ENCODE data around the gene TMEM44.

TMEM44 gene

DNA sequence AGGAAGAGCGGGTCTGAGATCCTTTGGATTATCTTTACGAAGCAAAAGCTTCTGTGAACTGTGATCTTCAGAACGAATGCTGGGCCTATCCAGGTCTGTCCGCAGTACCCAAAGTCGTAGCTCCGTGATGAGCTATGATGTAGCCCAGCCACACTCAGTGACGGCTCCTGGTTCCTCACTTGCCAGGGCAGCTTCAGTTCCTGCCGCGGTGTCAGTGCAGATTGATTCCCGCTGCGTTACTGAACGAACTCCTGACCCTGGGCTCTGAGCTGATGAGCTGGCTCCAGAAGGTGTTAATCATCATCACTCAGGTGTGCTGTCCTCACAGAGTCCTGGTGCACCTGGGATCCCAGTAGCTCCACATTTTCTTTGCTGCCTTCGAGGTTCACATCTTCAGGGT, 45.0 kb downstream of the TMEM44 start:
- no peaks in the 10 kb centered on the region for H3K27me3 ChIP-seq (replicated peaks; ENCODE audit: control insufficient read depth, insufficient read depth, low read length)
- no peak overlapping the region for H3K4me3 ChIP-seq (replicated peaks; ENCODE audit: low read depth, low read length)
- H3K36me3 ChIP-seq (ENCODE audit: control insufficient read depth, insufficient read depth, low read length): peaks cover 3% of the 10 kb centered on the region
- TF ChIP-seq, protein P1, sequence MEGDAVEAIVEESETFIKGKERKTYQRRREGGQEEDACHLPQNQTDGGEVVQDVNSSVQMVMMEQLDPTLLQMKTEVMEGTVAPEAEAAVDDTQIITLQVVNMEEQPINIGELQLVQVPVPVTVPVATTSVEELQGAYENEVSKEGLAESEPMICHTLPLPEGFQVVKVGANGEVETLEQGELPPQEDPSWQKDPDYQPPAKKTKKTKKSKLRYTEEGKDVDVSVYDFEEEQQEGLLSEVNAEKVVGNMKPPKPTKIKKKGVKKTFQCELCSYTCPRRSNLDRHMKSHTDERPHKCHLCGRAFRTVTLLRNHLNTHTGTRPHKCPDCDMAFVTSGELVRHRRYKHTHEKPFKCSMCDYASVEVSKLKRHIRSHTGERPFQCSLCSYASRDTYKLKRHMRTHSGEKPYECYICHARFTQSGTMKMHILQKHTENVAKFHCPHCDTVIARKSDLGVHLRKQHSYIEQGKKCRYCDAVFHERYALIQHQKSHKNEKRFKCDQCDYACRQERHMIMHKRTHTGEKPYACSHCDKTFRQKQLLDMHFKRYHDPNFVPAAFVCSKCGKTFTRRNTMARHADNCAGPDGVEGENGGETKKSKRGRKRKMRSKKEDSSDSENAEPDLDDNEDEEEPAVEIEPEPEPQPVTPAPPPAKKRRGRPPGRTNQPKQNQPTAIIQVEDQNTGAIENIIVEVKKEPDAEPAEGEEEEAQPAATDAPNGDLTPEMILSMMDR (IDR thresholded peaks at IDR 0.05; ENCODE audit: insufficient read depth, low read length, poor library complexity, severe bottlenecking): no peak
- no peak for DNase-seq (ENCODE audit: extremely low read depth, insufficient read length)

DNA sequence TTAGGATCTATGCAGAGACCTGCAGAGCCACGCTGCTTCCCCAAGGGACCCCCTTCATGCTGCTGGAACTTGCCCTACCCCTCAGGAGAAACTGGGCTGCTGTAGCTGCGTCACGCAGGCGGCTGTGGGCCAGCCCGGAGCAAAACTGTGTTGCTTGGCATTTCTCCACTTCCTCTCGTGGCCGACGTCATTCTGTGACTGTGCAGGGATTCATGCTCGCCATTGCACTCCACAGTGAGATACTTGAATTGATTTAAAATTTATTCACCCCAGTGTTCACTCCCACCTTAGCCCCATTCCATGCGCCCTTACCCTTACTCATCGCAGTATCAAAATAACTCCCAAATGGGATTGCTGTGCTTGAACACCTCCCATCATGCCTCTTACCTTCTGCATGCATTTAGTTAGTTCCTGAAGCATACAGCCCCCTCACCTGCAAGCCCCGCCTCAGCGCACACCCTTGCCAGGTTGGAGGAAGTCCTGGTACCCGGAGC, 45.7 kb downstream of the TMEM44 start:
- Histone ChIP-seq H3K36me3 (ENCODE audit: control insufficient read depth, insufficient read depth, low read length) (peaks cover 3% of the 10 kb centered on the region), H3K4me3 (replicated peaks; ENCODE audit: low read depth, low read length) (no peak overlapping the region), H3K27me3 (replicated peaks; ENCODE audit: control insufficient read depth, insufficient read depth, low read length) (no peaks in the 10 kb centered on the region)
- TF ChIP-seq, protein P1 (IDR thresholded peaks at IDR 0.05; ENCODE audit: insufficient read depth, low read length, poor library complexity, severe bottlenecking): no peak
- DNase-seq (ENCODE audit: extremely low read depth, insufficient read length): no peak

DNA sequence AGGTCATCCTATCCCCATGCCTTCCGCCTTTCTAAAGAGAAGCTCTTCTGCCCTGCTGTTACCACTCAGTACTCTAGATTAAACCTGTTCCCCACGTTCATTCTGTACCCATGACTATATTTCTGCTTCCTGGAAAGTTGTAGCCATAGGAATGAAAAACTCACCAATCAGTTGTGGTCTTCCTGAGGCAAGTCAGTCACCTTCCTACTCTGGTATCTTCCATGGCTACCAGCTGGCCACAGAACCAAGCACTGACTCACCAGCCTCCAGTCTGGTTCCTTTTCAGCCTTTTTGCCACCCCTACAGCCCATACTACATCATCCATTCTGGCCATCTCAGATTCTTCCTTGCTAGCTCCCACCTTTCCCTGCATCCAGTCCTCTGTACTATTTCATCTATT, 46.4 kb downstream of the TMEM44 start:
- peaks cover 3% of the 10 kb centered on the region for H3K36me3 ChIP-seq (ENCODE audit: control insufficient read depth, insufficient read depth, low read length)

DNA sequence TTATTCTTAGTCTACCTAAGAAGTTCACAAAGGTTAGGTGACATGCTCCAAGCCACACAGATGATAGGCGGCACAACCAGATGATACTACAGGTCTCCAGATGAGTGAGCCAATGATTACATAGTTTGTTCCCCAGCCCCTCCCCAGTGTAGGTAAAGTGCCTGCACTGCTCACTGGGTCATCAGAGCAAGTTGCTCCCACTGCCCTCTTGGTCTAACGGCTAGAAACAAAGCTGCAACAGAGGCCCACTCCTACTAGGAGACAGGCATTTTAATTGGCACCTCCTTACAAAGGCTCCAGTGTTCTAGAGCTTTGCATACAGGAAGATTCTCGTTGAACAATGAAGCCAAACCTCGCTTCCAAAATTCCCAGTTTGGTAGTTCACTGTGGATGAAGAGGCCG, 47.3 kb downstream of the TMEM44 start:
- Histone ChIP-seq H3K4me3 (replicated peaks; ENCODE audit: low read depth, low read length) (no peak overlapping the region), H3K36me3 (ENCODE audit: control insufficient read depth, insufficient read depth, low read length) (peaks cover 3% of the 10 kb centered on the region), H3K27me3 (replicated peaks; ENCODE audit: control insufficient read depth, insufficient read depth, low read length) (no peaks in the 10 kb centered on the region)
- TF ChIP-seq, protein P1 (IDR thresholded peaks at IDR 0.05; ENCODE audit: insufficient read depth, low read length, poor library complexity, severe bottlenecking): no peak
- no peak for DNase-seq (ENCODE audit: extremely low read depth, insufficient read length)

More for the DNA sequence above, 46.4 kb downstream of the TMEM44 start:
- TF ChIP-seq, protein P1 (IDR thresholded peaks at IDR 0.05; ENCODE audit: insufficient read depth, low read length, poor library complexity, severe bottlenecking): no peak
- no peak for DNase-seq (ENCODE audit: extremely low read depth, insufficient read length)
- Histone ChIP-seq H3K27me3 (replicated peaks; ENCODE audit: control insufficient read depth, insufficient read depth, low read length) (no peaks in the 10 kb centered on the region), H3K4me3 (replicated peaks; ENCODE audit: low read depth, low read length) (no peak overlapping the region)

DNA sequence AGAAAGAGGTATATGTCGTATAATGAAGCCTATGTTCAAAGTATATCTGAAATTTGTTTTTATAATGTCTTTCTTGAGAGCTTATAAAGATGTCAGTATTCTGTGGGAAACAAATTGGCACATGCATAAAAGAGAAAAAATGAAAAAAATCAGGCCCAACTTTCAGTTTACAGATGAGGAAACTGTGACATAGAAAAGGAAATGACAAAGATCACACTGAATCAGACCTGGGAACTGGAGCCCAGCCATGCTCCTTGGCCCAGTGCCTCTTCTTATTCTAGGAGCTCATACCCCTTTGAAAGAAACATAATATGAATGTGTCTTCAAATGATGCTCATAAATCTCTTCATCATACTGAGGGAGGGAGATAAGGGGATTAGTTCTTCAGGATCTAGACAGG, 48.4 kb downstream of the TMEM44 start:
- Histone ChIP-seq H3K27me3 (replicated peaks; ENCODE audit: control insufficient read depth, insufficient read depth, low read length) (no peaks in the 10 kb centered on the region), H3K4me3 (replicated peaks; ENCODE audit: low read depth, low read length) (peak overlapping the region; percentile 88), H3K36me3 (ENCODE audit: control insufficient read depth, insufficient read depth, low read length) (peaks cover 3% of the 10 kb centered on the region)
- DNase-seq (ENCODE audit: extremely low read depth, insufficient read length): no peak
- TF ChIP-seq, protein P1 (IDR thresholded peaks at IDR 0.05; ENCODE audit: insufficient read depth, low read length, poor library complexity, severe bottlenecking): no peak

DNA sequence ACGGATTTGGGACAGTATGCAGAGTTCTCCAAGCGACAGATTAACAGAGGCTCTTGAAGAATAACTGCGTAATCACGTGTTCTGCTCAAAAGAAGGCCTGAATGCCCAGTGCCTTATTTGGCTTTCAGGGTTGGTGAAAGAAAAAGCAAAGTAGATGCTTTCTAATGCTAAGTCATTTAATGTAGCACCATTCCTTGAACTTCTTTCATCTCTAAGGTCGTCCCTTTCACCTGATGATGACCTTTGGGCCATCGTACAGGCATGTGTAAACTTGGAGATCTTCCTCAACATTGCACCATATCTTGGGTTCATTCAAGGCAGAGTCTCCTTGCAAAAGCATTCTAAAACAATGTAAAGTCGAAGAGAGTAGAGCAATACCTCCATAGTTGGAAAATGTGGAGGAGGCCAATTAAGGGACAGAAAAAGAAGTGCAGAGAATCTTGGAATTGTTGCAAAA, 48.9 kb downstream of the TMEM44 start:
- peak overlapping the region; percentile 88 for H3K4me3 ChIP-seq (replicated peaks; ENCODE audit: low read depth, low read length)
- TF ChIP-seq, protein P1 (IDR thresholded peaks at IDR 0.05; ENCODE audit: insufficient read depth, low read length, poor library complexity, severe bottlenecking): no peak
- H3K27me3 ChIP-seq (replicated peaks; ENCODE audit: control insufficient read depth, insufficient read depth, low read length): no peaks in the 10 kb centered on the region
- DNase-seq (ENCODE audit: extremely low read depth, insufficient read length): no peak
- peaks cover 2% of the 10 kb centered on the region for H3K36me3 ChIP-seq (ENCODE audit: control insufficient read depth, insufficient read depth, low read length)
